Measurements from ENCODE around the gene ISL1. TPM values are rescaled to one million over a fixed set of nuclear protein-coding genes. Genes with fewer than 3 reads are reported as not detected.

The ISL1 gene
- total RNA-seq, 1 experiment from 2014 or later = 1.3 TPM

- intact Hi-C loops (cut with micrococcal nuclease) = no loop called here
These were observed 5.4 kb downstream of the ISL1 start for GRCh38 chr5:51388488-51389287.

More at GRCh38 chr5:51388488-51389287, 5.4 kb downstream of the ISL1 start:
- ChIA-PET RAD21 (ENCODE audit: low non-redundant PET in 1 of 2, low total read pairs in 2 of 2, uncharacterized antibody in 2 of 2, unreplicated experiment in 2 of 2) (no interaction called here), CTCF (no interaction called here), POLR2A (no interaction called here)
- Histone ChIP-seq H3K4me2 (ENCODE audit: low read length) (no peak overlapping the region), H3K27ac (ENCODE audit: low read depth, low read length) (no peak overlapping the region), H3K4me3 (replicated peaks in 1 of 2; ENCODE audit: low read depth in 1 of 2, low read length in 2 of 2) (no peak overlapping the region), H3K9me2 (ENCODE audit: insufficient read depth) (no peaks in the 10 kb centered on the region), H4K20me1 (ENCODE audit: insufficient read depth) (no peaks in the 10 kb centered on the region; the same call in 1 of the 2 replicates), H3K27me3 (ENCODE audit: insufficient read depth, low read length) (no peaks in the 10 kb centered on the region), H3K9me3 (ENCODE audit: control insufficient read depth in 1 of 2, insufficient read depth in 1 of 2, low read depth in 1 of 2, low read length in 2 of 2) (no peaks in the 10 kb centered on the region), H3K79me2 (ENCODE audit: insufficient read depth, low read length) (no peaks in the 10 kb centered on the region), H2AFZ (ENCODE audit: low read depth, low read length, poor library complexity, severe bottlenecking) (no peak overlapping the region), H3K9ac (ENCODE audit: low read length) (no peak overlapping the region), H3K36me3 (ENCODE audit: control insufficient read depth in 1 of 2, insufficient read depth in 2 of 2, low read length in 2 of 2) (no peaks in the 10 kb centered on the region), H3K4me1 (ENCODE audit: control insufficient read depth in 1 of 2, insufficient read depth in 2 of 2, low read length in 2 of 2) (no peaks in the 10 kb centered on the region)
- no peak for TF ChIP-seq ELF1 (IDR thresholded peaks at IDR 0.05; ENCODE audit: borderline replicate concordance, low read depth)
- no peak for TF ChIP-seq CEBPB (IDR thresholded peaks at IDR 0.05; ENCODE audit: low read depth)
- no peak for TF ChIP-seq JUND (IDR thresholded peaks at IDR 0.05)
- no peak for TF ChIP-seq ZBTB33 (IDR thresholded peaks at IDR 0.05; ENCODE audit: extremely low read depth, insufficient replicate concordance, low read length)
- no peak for TF ChIP-seq ZFX (IDR thresholded peaks at IDR 0.05)
- no peak for TF ChIP-seq ATF3 (IDR thresholded peaks at IDR 0.05)
- TF ChIP-seq POLR2A (IDR thresholded peaks at IDR 0.05; ENCODE audit: borderline replicate concordance, extremely low read depth, insufficient read depth, insufficient read length) = no peak
- no peak for TF ChIP-seq ZNF274 (IDR thresholded peaks at IDR 0.05; ENCODE audit: low read depth, low read length)
- TF ChIP-seq EZH2phosphoT487 (IDR thresholded peaks at IDR 0.05; ENCODE audit: borderline replicate concordance) = no peak
- TF ChIP-seq POLR2AphosphoS5 (IDR thresholded peaks at IDR 0.05; ENCODE audit: low read depth, low read length) = no peak
- no peak for TF ChIP-seq EGR1 (IDR thresholded peaks at IDR 0.05; ENCODE audit: low read depth)
- no peak for TF ChIP-seq MAX (IDR thresholded peaks at IDR 0.05)
- TF ChIP-seq SP1 (IDR thresholded peaks at IDR 0.05; ENCODE audit: low read depth) = no peak
- no peak for TF ChIP-seq TCF7L2 (IDR thresholded peaks at IDR 0.05; ENCODE audit: borderline replicate concordance, extremely low read depth, insufficient read depth, insufficient read length)
- TF ChIP-seq RAD21 (IDR thresholded peaks at IDR 0.05; ENCODE audit: low read depth) = no peak
- TF ChIP-seq SIN3A (IDR thresholded peaks at IDR 0.05; ENCODE audit: low read depth) = no peak
- no peak for TF ChIP-seq CTCF (IDR thresholded peaks at IDR 0.05 in 2 of 3, conservative IDR thresholded peaks at IDR 0.05 in 1 of 3; ENCODE audit: borderline replicate concordance in 1 of 3, insufficient read depth in 1 of 3, low read depth in 2 of 3, low read length in 2 of 3)
- no peak for TF ChIP-seq EZH2 (IDR thresholded peaks at IDR 0.05)
- DNase-seq (ENCODE audit: low read depth, low spot score) (no peak), ATAC-seq (no peak)
- BruUV-seq (replicated peaks) = no TSS peak

Data from HCT116 (cell line).